ENCODE measurements around the gene SEPTIN10. TPM values are rescaled to one million over a fixed set of nuclear protein-coding genes. Genes with fewer than 3 reads are reported as not detected.

Gene SEPTIN10
- total RNA-seq, 1 experiment from 2014 or later, result 112 TPM

DNA sequence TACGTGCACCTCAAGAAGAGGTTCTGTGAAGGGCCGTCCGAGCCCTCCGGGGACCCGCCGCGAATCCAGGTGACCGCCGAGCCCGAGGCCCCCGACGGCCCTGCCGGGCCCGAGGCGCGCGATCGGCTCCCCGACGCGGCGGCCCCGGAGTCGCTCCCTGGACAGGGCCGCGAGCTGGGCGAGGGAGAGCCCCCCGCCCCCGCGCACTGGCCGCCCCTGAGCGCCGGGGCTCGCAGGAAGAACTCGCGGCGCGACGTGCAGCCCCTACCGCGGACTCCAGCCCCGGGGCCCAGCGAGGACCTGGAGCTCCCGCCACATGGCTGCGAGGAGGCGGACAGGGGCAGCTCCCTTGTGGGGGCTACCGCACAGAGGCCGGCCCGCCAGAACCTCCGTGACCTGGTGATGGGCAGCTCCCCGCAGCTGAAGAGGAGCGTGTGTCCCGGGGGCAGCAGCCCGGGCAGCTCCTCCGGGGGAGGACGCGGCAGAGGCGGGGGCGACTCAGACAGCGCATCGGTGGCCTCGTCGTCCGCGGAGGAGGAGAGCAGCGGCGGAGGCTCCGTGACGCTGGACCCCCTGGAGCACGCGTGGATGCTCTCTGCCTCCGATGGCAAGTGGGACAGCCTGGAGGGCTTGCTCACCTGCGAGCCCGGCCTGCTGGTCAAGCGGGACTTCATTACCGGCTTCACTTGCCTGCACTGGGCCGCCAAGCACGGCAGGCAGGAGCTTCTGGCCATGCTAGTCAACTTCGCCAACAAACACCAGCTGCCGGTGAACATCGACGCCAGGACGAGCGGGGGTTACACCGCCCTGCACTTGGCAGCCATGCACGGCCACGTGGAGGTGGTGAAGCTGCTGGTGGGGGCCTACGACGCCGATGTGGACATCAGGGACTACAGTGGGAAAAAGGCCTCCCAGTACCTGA, 1.2 kb upstream of the SEPTIN10 start:
- no peak for DNase-seq
- H3F3A ChIP-seq (ENCODE audit: insufficient read depth, low read depth), result peaks cover 12% of the 10 kb centered on the region; the same call in 1 of the 2 replicates
- no peaks in the 10 kb centered on the region for H3K27me3 ChIP-seq (ENCODE audit: insufficient read depth, low read depth)
- POLR2A ChIA-PET (ENCODE audit: unreplicated experiment), result interaction anchor here (0.6 to 1.6 kb wide), 5 partner anchors 10 to 274 kb away, joined by 5 to 16 read pairs (median 7); no protein-coding TSS in a partner anchor
- H3K4me3 ChIP-seq, result peak overlapping the region; percentile 82
- TF ChIP-seq, protein P1, sequence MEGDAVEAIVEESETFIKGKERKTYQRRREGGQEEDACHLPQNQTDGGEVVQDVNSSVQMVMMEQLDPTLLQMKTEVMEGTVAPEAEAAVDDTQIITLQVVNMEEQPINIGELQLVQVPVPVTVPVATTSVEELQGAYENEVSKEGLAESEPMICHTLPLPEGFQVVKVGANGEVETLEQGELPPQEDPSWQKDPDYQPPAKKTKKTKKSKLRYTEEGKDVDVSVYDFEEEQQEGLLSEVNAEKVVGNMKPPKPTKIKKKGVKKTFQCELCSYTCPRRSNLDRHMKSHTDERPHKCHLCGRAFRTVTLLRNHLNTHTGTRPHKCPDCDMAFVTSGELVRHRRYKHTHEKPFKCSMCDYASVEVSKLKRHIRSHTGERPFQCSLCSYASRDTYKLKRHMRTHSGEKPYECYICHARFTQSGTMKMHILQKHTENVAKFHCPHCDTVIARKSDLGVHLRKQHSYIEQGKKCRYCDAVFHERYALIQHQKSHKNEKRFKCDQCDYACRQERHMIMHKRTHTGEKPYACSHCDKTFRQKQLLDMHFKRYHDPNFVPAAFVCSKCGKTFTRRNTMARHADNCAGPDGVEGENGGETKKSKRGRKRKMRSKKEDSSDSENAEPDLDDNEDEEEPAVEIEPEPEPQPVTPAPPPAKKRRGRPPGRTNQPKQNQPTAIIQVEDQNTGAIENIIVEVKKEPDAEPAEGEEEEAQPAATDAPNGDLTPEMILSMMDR (conservative IDR thresholded peaks at IDR 0.05), result no peak
- no peak for TF ChIP-seq EZH2 (IDR thresholded peaks at IDR 0.05; ENCODE audit: low read depth)
- H3K9me3 ChIP-seq (ENCODE audit: insufficient read depth, low read depth), result no peaks in the 10 kb centered on the region
- CTCF ChIA-PET, result interaction anchor here (0.6 to 1.4 kb wide), 2 partner anchors 8 to 102 kb away, joined by 3 to 6 read pairs; no protein-coding TSS in a partner anchor
- no TSS peak for BruUV-seq (replicated peaks)
- peaks cover 81% of the 10 kb centered on the region for H3K79me2 ChIP-seq (ENCODE audit: low read depth)
- H3K4me2 ChIP-seq, result peak overlapping the region; percentile 84
- intact Hi-C loops (cut with micrococcal nuclease; ENCODE audit: unreplicated experiment), result loop anchor here (1.0 kb wide), 1 partner anchor 84 kb away; no protein-coding TSS in a partner anchor
- H3K9me2 ChIP-seq (ENCODE audit: insufficient read depth), result no peaks in the 10 kb centered on the region
- H3K27ac ChIP-seq, result peak overlapping the region; percentile 55
- H2AFZ ChIP-seq, result peak overlapping the region; percentile 73
- peaks cover 11% of the 10 kb centered on the region for H4K20me1 ChIP-seq (ENCODE audit: insufficient read depth)
- H3K36me3 ChIP-seq (ENCODE audit: low read depth), result 0 out of 2 replicates have a peak, but pooled peaks cover 4% of the 10 kb centered on the region
- peaks cover 56% of the 10 kb centered on the region for H3K4me1 ChIP-seq (replicated peaks; ENCODE audit: insufficient read depth)

DNA sequence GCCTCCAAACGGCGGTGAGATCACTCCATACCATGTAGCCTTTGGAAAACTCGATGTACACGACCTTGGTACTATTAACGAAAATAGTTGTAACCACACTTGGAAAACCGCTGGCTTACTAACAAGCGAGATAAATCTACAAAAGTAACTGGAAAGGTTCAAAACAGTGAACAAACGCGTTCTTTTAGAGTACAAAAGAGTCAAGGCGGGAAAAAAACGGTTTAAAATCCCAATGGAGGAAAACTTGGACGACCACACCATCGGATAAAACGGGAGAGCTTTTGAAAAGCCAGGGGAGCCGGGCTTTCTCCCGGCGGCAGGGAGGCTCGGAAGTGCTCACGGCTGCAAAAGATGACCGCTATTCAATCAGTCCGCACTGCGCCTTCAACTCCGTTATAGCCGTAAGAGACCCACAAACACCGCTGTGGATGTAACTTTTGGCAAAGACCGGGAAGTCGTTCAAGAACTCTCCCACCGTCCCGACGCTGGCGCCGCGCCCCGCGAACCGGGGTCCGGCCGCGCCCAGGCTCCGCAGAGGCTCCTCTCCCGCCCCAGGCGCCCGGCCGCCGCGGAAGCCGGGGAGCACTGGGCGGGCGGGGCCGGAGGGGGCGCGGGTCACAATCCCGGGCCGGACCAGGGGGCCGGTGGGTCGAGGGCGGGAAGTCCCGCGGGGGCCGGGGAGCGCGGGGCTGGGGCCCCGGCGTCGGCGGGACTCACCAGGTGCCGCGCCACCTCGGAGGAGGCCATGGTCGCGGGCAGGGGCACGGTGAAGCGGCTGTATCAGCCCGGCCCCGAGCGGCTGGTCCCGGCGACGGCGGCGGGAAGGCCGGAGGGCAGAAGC, 465 bp downstream of the SEPTIN10 start:
- H3K4me1 ChIP-seq (replicated peaks; ENCODE audit: insufficient read depth), result peaks cover 57% of the 10 kb centered on the region
- no peaks in the 10 kb centered on the region for H3K9me2 ChIP-seq (ENCODE audit: insufficient read depth)
- 0 out of 2 replicates have a peak, but pooled peaks cover 3% of the 10 kb centered on the region for H3K9me3 ChIP-seq (ENCODE audit: insufficient read depth, low read depth)
- intact Hi-C loops (cut with micrococcal nuclease; ENCODE audit: unreplicated experiment), result loop anchor here (2.0 kb wide), 1 partner anchor 66 kb away; no protein-coding TSS in a partner anchor
- H2AFZ ChIP-seq, result peak overlapping the region; percentile 60
- DNase-seq, result peak in 1 of 2 experiments; percentile 39
- CTCF ChIA-PET, result interaction anchor here (0.6 kb wide), 2 partner anchors 82 to 99 kb away, joined by 4 to 5 read pairs; no protein-coding TSS in a partner anchor
- H3K36me3 ChIP-seq (ENCODE audit: low read depth), result no peaks in the 10 kb centered on the region
- POLR2A ChIA-PET (ENCODE audit: unreplicated experiment), result interaction anchor here (0.5 to 1.6 kb wide), 12 partner anchors 9 to 1076 kb away, joined by 3 to 29 read pairs (median 6); no protein-coding TSS in a partner anchor
- H3K27ac ChIP-seq, result peak overlapping the region; percentile 55
- H3K79me2 ChIP-seq (ENCODE audit: low read depth), result peaks cover 85% of the 10 kb centered on the region
- peak overlapping the region; percentile 82 for H3K4me3 ChIP-seq
- TF ChIP-seq EZH2 (IDR thresholded peaks at IDR 0.05; ENCODE audit: low read depth), result no peak
- TF ChIP-seq, protein P1 (conservative IDR thresholded peaks at IDR 0.05), result no peak
- peaks cover 11% of the 10 kb centered on the region for H4K20me1 ChIP-seq (ENCODE audit: insufficient read depth)
- H3K27me3 ChIP-seq (ENCODE audit: insufficient read depth, low read depth), result no peaks in the 10 kb centered on the region
- peak overlapping the region; percentile 80 for H3K4me2 ChIP-seq
- no TSS peak for BruUV-seq (replicated peaks)
- 0 out of 2 replicates have a peak, but pooled peaks cover 7% of the 10 kb centered on the region for H3F3A ChIP-seq (ENCODE audit: insufficient read depth, low read depth)
